H1 (cell line): ENCODE measurements around the gene TRPT1.

ENCODE experiments used
- CHD2 ChIP-seq: IDR thresholded peaks from 2 replicates; pipeline ENCODE4 v1.6.1; 2012; ENCODE audit warnings: low read length, improper control_type of control experiment
- CTCF ChIP-seq, 3 experiments: IDR thresholded peaks; 1 replicate in 2 of 3; 2 replicates in 1 of 3; pipeline versions ENCODE4 v1.5.1 to v1.6.1; 2011; ENCODE audit warnings: low read length in 3 of 3, mild to moderate bottlenecking in 3 of 3, inconsistent platforms in 2 of 3, low read depth in 1 of 3, moderate library complexity in 1 of 3; ENCODE audit not compliant: insufficient read depth in 1 of 3; ENCODE audit errors: control extremely low read depth in 1 of 3
- JUND ChIP-seq: IDR thresholded peaks from 2 replicates; pipeline ENCODE4 v1.6.1; 2011; ENCODE audit warnings: mild to moderate bottlenecking, improper control_type of control experiment, low read length
- POLR2A ChIP-seq, 2 experiments: IDR thresholded peaks; 1 replicate in 1 of 2; 2 replicates in 1 of 2; pipeline ENCODE4 v1.6.1; 2011; ENCODE audit warnings: low read depth in 2 of 2, low read length in 2 of 2, mild to moderate bottlenecking in 2 of 2; ENCODE audit errors: control extremely low read depth in 1 of 2
- TEAD4 ChIP-seq: IDR thresholded peaks from 2 replicates; pipeline ENCODE4 v1.6.1; 2012; ENCODE audit warnings: low read depth, low read length, inconsistent platforms, mixed read lengths
- TF ChIP-seq, protein P1 (sequence below): IDR thresholded peaks from 2 replicates; pipeline ENCODE4 v1.6.1; 2012; ENCODE audit warnings: inconsistent platforms

DNA sequence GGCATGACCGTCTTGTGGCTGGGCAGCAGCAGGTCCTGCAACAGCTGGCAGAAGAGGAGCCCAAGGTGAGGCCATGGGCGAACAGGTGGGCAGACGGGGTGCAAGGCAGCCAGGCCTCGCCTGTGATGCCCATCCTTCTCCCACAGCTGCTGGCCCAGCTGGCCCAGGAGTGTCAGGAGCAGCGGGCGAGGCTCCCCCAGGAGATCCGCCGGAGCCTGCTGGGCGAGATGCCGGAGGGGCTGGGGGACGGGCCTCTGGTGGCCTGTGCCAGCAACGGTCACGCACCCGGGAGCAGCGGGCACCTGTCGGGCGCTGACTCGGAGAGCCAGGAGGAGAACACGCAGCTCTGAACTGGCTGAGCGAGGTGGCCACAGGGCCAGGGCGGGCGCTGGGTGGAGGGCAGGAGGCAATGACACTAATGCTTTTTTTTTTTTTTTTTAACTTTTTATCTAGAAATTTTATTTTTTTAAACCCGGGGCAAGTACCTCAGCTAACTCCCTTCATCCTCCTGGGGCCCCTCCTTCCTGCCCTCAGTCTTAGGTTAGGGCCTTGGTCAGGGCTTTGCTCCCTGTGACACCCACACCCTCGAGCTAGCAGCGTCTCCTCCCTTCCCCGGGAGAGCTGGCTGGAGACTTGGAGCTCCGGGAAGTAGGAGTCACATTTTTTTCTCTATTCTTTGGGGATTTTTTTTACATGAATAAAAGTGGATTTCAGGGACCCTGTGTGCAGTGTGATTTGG, 41.4 kb upstream of the TRPT1 start:
- TF ChIP-seq, protein P1, sequence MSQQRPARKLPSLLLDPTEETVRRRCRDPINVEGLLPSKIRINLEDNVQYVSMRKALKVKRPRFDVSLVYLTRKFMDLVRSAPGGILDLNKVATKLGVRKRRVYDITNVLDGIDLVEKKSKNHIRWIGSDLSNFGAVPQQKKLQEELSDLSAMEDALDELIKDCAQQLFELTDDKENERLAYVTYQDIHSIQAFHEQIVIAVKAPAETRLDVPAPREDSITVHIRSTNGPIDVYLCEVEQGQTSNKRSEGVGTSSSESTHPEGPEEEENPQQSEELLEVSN: no peak
- TF ChIP-seq CTCF (IDR thresholded peaks at IDR 0.05; ENCODE audit: control extremely low read depth in 1 of 3, insufficient read depth in 1 of 3, low read depth in 1 of 3, low read length in 3 of 3) (no peak), POLR2A (IDR thresholded peaks at IDR 0.05; ENCODE audit: control extremely low read depth in 1 of 2, low read depth in 2 of 2, low read length in 2 of 2) (no peak), JUND (no peak), CHD2 (no peak), TEAD4 (no peak)
